HepG2 (cell line): Measurements from ENCODE around the gene LRRC28. TPM values are rescaled to one million over a fixed set of nuclear protein-coding genes. Genes with fewer than 3 reads are reported as not detected.

ENCODE experiments used
- ATAC-seq: fragments of 200-7000 bp; cut with Tn5 transposase; 3 replicates; pipeline ENCODE4 v1.9.1; 2020; ENCODE audit warnings: mild to moderate bottlenecking, moderate library complexity
- BruUV-seq: library from RNA; stranded (reverse); fragments of 400-500 nt; replicated peaks from 2 replicates; lab custom pipeline; 2021; lab: Mats Ljungman, UMichigan
- CTCF ChIA-PET: fragments of 300-600 bp; formaldehyde crosslinking; extraction: SDS; loops from one replicate; lab custom pipeline; 2021; ENCODE audit warnings: low total read pairs, inconsistent platforms, low intra/inter-chr PET ratio; lab: Yijun Ruan, JAX
- POLR2A ChIA-PET: fragments of 350-600 bp; sonication (Branson Sonifier 250); formaldehyde crosslinking; loops from one replicate; lab custom pipeline; 2020; ENCODE audit warnings: antibody characterized with exemption, inconsistent platforms; lab: Yijun Ruan, JAX
- DNase-seq: peaks from one replicate; pipeline ENCODE4 v3.0.0-alpha.2; 2015; ENCODE audit warnings: low spot score
- FAIRE-seq: peaks from 3 replicates; lab custom pipeline; 2011; peaks lifted over from hg19 to GRCh38; lab: Jason Lieb, UNC
- H2AFZ ChIP-seq: one replicate; pipeline ENCODE4 v1.6.1; 2011; ENCODE audit warnings: low read length, inconsistent platforms
- H3K27ac ChIP-seq: fragments of 300-600 bp; 3 replicates; pipeline ENCODE4 v1.8.0; 2011; ENCODE audit warnings: mixed run types, mild to moderate bottlenecking, mixed read lengths, low read length, inconsistent platforms; ENCODE audit not compliant: insufficient read depth; ENCODE audit errors: extremely low read length
- H3K27me3 ChIP-seq, 2 experiments: fragments of 200-600 bp in 1 of 2; 2 replicates in 1 of 2; 3 replicates in 1 of 2; pipeline versions ENCODE4 v1.6.0 to v1.8.0; 2011; ENCODE audit warnings: low read length in 2 of 2, mild to moderate bottlenecking in 2 of 2, moderate library complexity in 2 of 2, inconsistent platforms in 1 of 2; ENCODE audit not compliant: insufficient read depth in 2 of 2, control insufficient read depth in 1 of 2
- H3K36me3 ChIP-seq, 2 experiments: fragments of 200-600 bp in 1 of 2; replicated peaks in 1 of 2; 2 replicates in 1 of 2; 3 replicates in 1 of 2; pipeline versions ENCODE4 v1.5.1 to v1.8.0; 2011; ENCODE audit warnings: low read length in 2 of 2, inconsistent platforms in 1 of 2; ENCODE audit not compliant: insufficient read depth in 2 of 2, control insufficient read depth in 1 of 2
- H3K4me1 ChIP-seq: 2 replicates; pipeline ENCODE4 v1.5.1; 2012; ENCODE audit warnings: low read length, inconsistent platforms; ENCODE audit not compliant: insufficient read depth
- H3K4me2 ChIP-seq: 2 replicates; pipeline ENCODE4 v1.6.0; 2011; ENCODE audit warnings: low read depth, low read length, inconsistent platforms
- H3K4me3 ChIP-seq, 3 experiments: fragments of 200-600 bp in 1 of 3; sonication (generic), shearing (Covaris generic) in 1 of 3; replicated peaks in 1 of 3; 2 replicates each; pipeline ENCODE4 v1.5.1; 2011 to 2016; ENCODE audit warnings: low read length in 3 of 3, inconsistent platforms in 2 of 3, low read depth in 2 of 3, mild to moderate bottlenecking in 2 of 3, control low read depth in 1 of 3, mixed read lengths in 1 of 3; ENCODE audit not compliant: insufficient read depth in 1 of 3
- H3K79me2 ChIP-seq: one replicate; pipeline ENCODE4 v1.6.1; 2011; ENCODE audit warnings: low read length, inconsistent platforms; ENCODE audit not compliant: insufficient read depth
- H3K9ac ChIP-seq: 2 replicates; pipeline ENCODE4 v1.6.0; 2011; ENCODE audit warnings: mild to moderate bottlenecking, low read depth, low read length, inconsistent platforms; ENCODE audit not compliant: insufficient read depth
- H3K9me3 ChIP-seq: 2 replicates; pipeline ENCODE4 v1.5.1; 2012; ENCODE audit warnings: mild to moderate bottlenecking, low read length
- H4K20me1 ChIP-seq: 2 replicates; pipeline ENCODE4 v1.6.0; 2011; ENCODE audit warnings: inconsistent platforms, mild to moderate bottlenecking, low read length, moderate library complexity; ENCODE audit not compliant: insufficient read depth
- KDM6A ChIP-seq: IDR thresholded peaks from 2 replicates; pipeline ENCODE4 v1.6.1; 2016; ENCODE audit warnings: low read depth
- KMT2B ChIP-seq: IDR thresholded peaks from 2 replicates; pipeline ENCODE4 v1.6.1; 2016; ENCODE audit warnings: missing genetic modification reagents, missing compliant biosample characterization
- SOX6 ChIP-seq, 2 experiments: fragments of 450-650 bp in 1 of 2; sonication (generic) in 1 of 2; formaldehyde crosslinking in 1 of 2; IDR thresholded peaks; 2 replicates each; pipeline versions ENCODE4 v1.4.0 to v1.6.1; 2017 to 2020; ENCODE audit warnings: antibody characterized with exemption in 1 of 2, mild to moderate bottlenecking in 1 of 2, missing genetic modification reagents in 1 of 2
- TEAD3 ChIP-seq: optimal IDR thresholded peaks from 2 replicates; pipeline ENCODE3; 2016; ENCODE audit warnings: borderline replicate concordance
- TGIF2 ChIP-seq: IDR thresholded peaks from 2 replicates; pipeline ENCODE4 v1.6.1; 2016; ENCODE audit warnings: control low read depth, missing compliant biosample characterization
- ZBTB7A ChIP-seq: sonication (generic); formaldehyde crosslinking; IDR thresholded peaks from 2 replicates; pipeline ENCODE4 v1.8.0; 2022; ENCODE audit warnings: mild to moderate bottlenecking, missing genetic modification reagents
- ZBTB7B ChIP-seq: sonication (generic); formaldehyde crosslinking; IDR thresholded peaks from 2 replicates; pipeline ENCODE4 v1.4.0; 2020; ENCODE audit warnings: missing genetic modification reagents
- ZNF180 ChIP-seq: sonication (generic); formaldehyde crosslinking; IDR thresholded peaks from 2 replicates; pipeline ENCODE4 v1.4.0; 2020; ENCODE audit warnings: low read depth, missing genetic modification reagents, borderline replicate concordance
- ZNF512 ChIP-seq: sonication (generic); formaldehyde crosslinking; IDR thresholded peaks from 2 replicates; pipeline ENCODE4 v1.4.0; 2020; ENCODE audit warnings: mild to moderate bottlenecking, missing genetic modification reagents
- ZNF512B ChIP-seq: sonication (generic); formaldehyde crosslinking; IDR thresholded peaks from 2 replicates; pipeline ENCODE4 v1.5.1; 2020; ENCODE audit warnings: missing genetic modification reagents, mild to moderate bottlenecking, borderline replicate concordance
- ZNF543 ChIP-seq: sonication (generic); formaldehyde crosslinking; IDR thresholded peaks from 2 replicates; pipeline ENCODE4 v1.4.0; 2020; ENCODE audit warnings: mild to moderate bottlenecking, missing genetic modification reagents
- WGBS: methylation state at CpG from one replicate; pipeline ENCODE4 v1.1.6; 2017; ENCODE audit warnings: low lambda C conversion rate; 5-methylcytosine and 5-hydroxymethylcytosine counted together
- in situ Hi-C: cut with HindIII; loops from 2 replicates; pipeline ENCODE4 v1.10.0; 2017; ENCODE audit warnings: low pct_unique_long_range_greater_than_20kb; ENCODE audit not compliant: extremely low pct_ligation_motif_present
- intact Hi-C: fragments of 100-400 bp; cut with micrococcal nuclease; formaldehyde crosslinking; loops from one replicate; pipeline ENCODE4 v1.10.0; 2022; ENCODE audit not compliant: unreplicated experiment
- polyA plus RNA-seq, 8 experiments: library from polyadenylated mRNA; depleted of rRNA in 3 of 8; stranded (reverse) in 7 of 8; unstranded in 1 of 8; fragments of >200 nt; fragmentation: Illumina TruSeq in 4 of 8; extraction: Trizol in 4 of 8; gene quantifications; 2 replicates each; pipeline versions ENCODE4 v1.2.1 to v1.2.3, GENCODE V29; 2011 to 2016; ENCODE audit warnings: low read depth in 4 of 8, missing spikeins in 1 of 8, mixed read lengths in 1 of 8; ENCODE audit not compliant: insufficient read depth in 1 of 8
- total RNA-seq, 5 experiments: library from RNA; depleted of rRNA; stranded (reverse); fragments of >200 nt; fragmentation: Illumina TruSeq; extraction: Trizol; gene quantifications; 2 replicates each; pipeline ENCODE4 v1.2.3, GENCODE V29; 2016; ENCODE audit warnings: low read depth in 1 of 5
- TF ChIP-seq, protein P1 (sequence below): sonication (generic); formaldehyde crosslinking; IDR thresholded peaks from 2 replicates; pipeline ENCODE4 v1.5.0; 2020; ENCODE audit warnings: missing genetic modification reagents

The LRRC28 gene
- total and polyA plus RNA-seq, 2 of the 13 experiments (the other 11 are each of a cell fraction or from before 2014, with no cell fraction given): 17.5 to 21.3 TPM

DNA sequence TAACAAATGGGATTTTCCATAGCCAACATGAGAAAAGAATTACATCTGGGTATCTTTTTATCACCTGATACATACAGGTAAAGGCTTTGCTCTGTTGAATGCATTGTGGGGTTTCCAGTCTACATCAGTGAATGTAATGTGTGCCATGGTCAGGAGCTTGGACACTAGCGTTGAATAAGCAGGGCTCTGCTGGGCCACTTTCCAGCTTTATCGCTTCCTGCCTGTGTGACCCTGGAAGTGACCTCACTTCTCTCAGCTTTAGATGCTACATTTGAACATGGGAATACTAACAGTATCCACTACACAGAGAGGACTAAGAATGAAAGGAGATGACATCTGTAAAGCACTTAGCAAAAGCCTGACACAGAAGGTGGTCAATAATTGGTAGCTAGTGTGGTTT lies 42.0 kb upstream of the LRRC28 start:
- Histone ChIP-seq H3K27ac (no peak overlapping the region), H3K9ac (no peak overlapping the region), H2AFZ (no peak overlapping the region), H3K27me3 (no peaks in the 10 kb centered on the region), H3K9me3 (no peaks in the 10 kb centered on the region), H3K4me3 (no peak overlapping the region), H3K79me2 (no peaks in the 10 kb centered on the region), H3K4me1 (no peaks in the 10 kb centered on the region), H3K36me3 (0 out of 5 replicates have a peak, but pooled peaks cover 0 to 3% of the 10 kb centered on the region in 2 experiments), H4K20me1 (no peaks in the 10 kb centered on the region), H3K4me2 (no peak overlapping the region)
- in situ Hi-C loops (no loop called here), intact Hi-C loops (no loop called here)
- no peak for FAIRE-seq
- no peak for TF ChIP-seq KDM6A
- TF ChIP-seq ZBTB7B (CRISPR knock-in tag): no peak
- 95% methylated on average over 2 of the region's 2 CpGs for WGBS
- no peak for ATAC-seq
- no peak for DNase-seq
- BruUV-seq: no TSS peak
- POLR2A ChIA-PET: no interaction called here
- CTCF ChIA-PET: no interaction called here

- Histone ChIP-seq H3K79me2 (no peaks in the 10 kb centered on the region), H3K27ac (no peak overlapping the region), H3K9ac (no peak overlapping the region), H3K4me1 (no peaks in the 10 kb centered on the region), H3K4me3 (no peak overlapping the region), H3K9me3 (no peaks in the 10 kb centered on the region), H3K27me3 (no peaks in the 10 kb centered on the region), H4K20me1 (no peaks in the 10 kb centered on the region), H2AFZ (no peak overlapping the region), H3K36me3 (0 out of 5 replicates have a peak, but pooled peaks cover 0 to 7% of the 10 kb centered on the region in 2 experiments), H3K4me2 (no peak overlapping the region)
- FAIRE-seq: no peak
- ChIA-PET POLR2A (no interaction called here), CTCF (interaction anchor here (1.1 kb wide), 1 partner anchor 110 kb away, joined by 4 read pairs; no protein-coding TSS in a partner anchor)
- ATAC-seq: no peak
- TF ChIP-seq ZNF512 (CRISPR knock-in tag) (no peak), ZNF180 (CRISPR knock-in tag) (no peak), ZNF543 (CRISPR knock-in tag) (no peak), TEAD3 (CRISPR knock-in tag) (no peak), ZBTB7A (CRISPR knock-in tag) (no peak), TGIF2 (CRISPR knock-in tag) (no peak), KMT2B (no peak), ZNF512B (CRISPR knock-in tag) (no peak), SOX6 (IDR thresholded peaks at IDR 0.05) (no peak), SOX6 (CRISPR knock-in tag; IDR thresholded peaks at IDR 0.05) (no peak)
- TF ChIP-seq, protein P1, sequence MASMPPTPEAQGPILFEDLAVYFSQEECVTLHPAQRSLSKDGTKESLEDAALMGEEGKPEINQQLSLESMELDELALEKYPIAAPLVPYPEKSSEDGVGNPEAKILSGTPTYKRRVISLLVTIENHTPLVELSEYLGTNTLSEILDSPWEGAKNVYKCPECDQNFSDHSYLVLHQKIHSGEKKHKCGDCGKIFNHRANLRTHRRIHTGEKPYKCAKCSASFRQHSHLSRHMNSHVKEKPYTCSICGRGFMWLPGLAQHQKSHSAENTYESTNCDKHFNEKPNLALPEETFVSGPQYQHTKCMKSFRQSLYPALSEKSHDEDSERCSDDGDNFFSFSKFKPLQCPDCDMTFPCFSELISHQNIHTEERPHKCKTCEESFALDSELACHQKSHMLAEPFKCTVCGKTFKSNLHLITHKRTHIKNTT (CRISPR knock-in tag): no peak
- in situ Hi-C loops: loop anchor here (5.0 kb wide), 1 partner anchor 108 kb away; no protein-coding TSS in a partner anchor
- no TSS peak for BruUV-seq
- no peak for DNase-seq
- intact Hi-C loops: no loop called here
These were observed 40.9 kb upstream of the LRRC28 start for GRCh38 chr15:99210334-99210733.
